Measurements from ENCODE around the gene SLC49A4. TPM values are rescaled to one million over a fixed set of nuclear protein-coding genes. Genes with fewer than 3 reads are reported as not detected.

The SLC49A4 gene
- total RNA-seq, 4 donors from 2014 or later = 9.7 to 26.9 (median 19.4) TPM

DNA sequence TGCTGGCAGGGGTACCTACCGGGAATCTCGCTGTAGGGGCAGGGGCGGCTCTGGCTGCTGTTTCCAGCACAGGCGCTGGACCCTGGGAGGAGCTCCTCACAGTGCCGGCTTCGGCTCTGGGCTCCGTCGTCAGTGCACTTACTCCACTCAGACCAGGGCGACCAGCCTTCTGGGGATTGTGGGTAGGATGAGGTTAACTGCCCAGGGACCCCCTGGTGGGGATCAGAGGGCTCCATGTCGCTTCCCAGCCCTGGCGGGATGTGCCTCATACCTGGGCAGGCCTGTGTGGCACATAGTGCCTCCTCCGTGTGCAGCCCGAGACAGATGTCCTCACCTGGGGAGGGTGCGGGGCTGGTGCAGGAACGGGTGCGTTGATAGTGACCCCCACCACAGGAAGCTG lies 117.0 kb downstream of the SLC49A4 start:
- intact Hi-C loops (cut with DNase I; ENCODE audit: low total_unique reads) = no loop called here
- no peaks in the 10 kb centered on the region for H3K9me3 ChIP-seq
- TF ChIP-seq, protein P1, sequence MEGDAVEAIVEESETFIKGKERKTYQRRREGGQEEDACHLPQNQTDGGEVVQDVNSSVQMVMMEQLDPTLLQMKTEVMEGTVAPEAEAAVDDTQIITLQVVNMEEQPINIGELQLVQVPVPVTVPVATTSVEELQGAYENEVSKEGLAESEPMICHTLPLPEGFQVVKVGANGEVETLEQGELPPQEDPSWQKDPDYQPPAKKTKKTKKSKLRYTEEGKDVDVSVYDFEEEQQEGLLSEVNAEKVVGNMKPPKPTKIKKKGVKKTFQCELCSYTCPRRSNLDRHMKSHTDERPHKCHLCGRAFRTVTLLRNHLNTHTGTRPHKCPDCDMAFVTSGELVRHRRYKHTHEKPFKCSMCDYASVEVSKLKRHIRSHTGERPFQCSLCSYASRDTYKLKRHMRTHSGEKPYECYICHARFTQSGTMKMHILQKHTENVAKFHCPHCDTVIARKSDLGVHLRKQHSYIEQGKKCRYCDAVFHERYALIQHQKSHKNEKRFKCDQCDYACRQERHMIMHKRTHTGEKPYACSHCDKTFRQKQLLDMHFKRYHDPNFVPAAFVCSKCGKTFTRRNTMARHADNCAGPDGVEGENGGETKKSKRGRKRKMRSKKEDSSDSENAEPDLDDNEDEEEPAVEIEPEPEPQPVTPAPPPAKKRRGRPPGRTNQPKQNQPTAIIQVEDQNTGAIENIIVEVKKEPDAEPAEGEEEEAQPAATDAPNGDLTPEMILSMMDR (IDR thresholded peaks at IDR 0.05) = no peak
- no peak for TF ChIP-seq POLR2A (IDR thresholded peaks at IDR 0.05)

DNA sequence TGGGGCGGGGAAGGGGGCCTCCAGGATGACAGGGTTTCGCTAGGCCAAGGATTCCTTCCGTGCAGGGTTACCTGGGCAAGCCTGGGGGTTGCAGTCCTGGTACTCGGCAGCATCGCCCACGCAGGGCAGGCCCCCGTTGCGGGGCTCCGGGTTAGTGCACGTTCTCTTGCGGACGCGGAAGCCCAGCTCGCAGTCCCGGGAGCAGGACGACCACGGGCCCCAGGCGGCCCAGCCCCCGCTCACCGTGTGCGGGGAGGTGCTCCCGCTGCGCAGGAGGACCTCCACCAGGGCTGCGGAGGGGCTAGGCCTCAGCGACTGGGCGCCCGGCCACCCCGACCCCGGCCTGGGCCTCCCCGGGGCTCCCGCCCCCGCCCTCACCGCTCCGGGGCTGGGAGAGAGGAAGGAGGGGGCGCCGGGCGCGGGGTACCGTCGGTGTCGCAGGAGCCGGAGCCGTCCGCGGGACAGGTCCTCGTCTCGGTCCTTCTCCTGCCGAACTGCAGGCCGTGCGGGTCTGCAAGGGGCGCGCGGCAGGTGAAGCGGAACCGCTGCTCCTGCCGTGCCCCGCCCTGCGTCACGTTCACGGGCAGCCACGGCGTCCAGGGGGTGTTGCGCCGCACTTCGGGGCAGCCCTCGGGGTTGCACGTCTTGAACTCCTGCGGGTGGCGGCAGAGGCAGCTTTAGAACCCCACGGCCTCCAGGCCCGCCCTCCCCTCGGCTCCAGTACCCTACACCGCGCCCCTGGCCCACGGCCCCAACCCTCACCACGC lies 118.1 kb downstream of the SLC49A4 start:
- TF ChIP-seq POLR2A (IDR thresholded peaks at IDR 0.05) = no peak
- TF ChIP-seq, protein P1 (IDR thresholded peaks at IDR 0.05) = no peak
- Histone ChIP-seq H3K4me3 (no peak overlapping the region), H3K4me1 (no peaks in the 10 kb centered on the region), H3K27ac (no peak overlapping the region), H3K27me3 (no peaks in the 10 kb centered on the region), H3K9me3 (no peaks in the 10 kb centered on the region), H3K36me3 (no peaks in the 10 kb centered on the region)
- DNase-seq = no peak
- intact Hi-C loops (cut with DNase I; ENCODE audit: low total_unique reads) = no loop called here

More for the DNA sequence above, 117.0 kb downstream of the SLC49A4 start:
- DNase-seq = no peak
- no peaks in the 10 kb centered on the region for H3K36me3 ChIP-seq
- H3K4me1 ChIP-seq = no peaks in the 10 kb centered on the region
- no peak overlapping the region for H3K4me3 ChIP-seq
- H3K27me3 ChIP-seq = no peaks in the 10 kb centered on the region
- no peak overlapping the region for H3K27ac ChIP-seq

DNA sequence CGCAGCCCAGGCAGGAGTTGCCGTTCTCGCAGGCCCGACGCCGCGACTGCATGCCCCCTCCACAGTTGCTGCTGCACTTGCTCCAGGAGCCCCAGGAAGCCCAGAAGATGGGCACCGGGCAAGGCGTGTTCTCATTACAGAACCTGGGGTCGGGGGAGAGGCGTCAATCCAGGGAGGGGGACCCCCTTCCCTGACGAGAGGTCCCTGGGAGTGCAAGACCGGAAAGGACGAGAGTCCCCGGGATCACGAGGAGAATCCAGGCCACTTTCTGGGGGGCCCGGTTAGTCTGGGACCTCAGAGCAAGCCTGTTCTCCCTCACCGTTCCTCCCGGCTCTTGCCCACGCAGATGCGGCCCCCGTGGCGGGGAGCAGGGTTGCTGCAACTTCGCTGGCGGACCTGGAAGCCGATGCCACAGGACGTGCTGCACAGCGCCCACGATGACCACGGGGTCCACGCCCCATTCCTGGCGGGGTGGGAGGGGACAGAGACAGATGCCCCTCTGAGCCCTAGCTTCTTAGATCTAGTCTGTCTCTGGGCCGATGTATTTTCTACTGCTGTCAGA lies 118.8 kb downstream of the SLC49A4 start:
- no peak for TF ChIP-seq POLR2A (IDR thresholded peaks at IDR 0.05)
- TF ChIP-seq, protein P1 (IDR thresholded peaks at IDR 0.05) = no peak
- Histone ChIP-seq H3K9me3 (no peaks in the 10 kb centered on the region), H3K36me3 (no peaks in the 10 kb centered on the region), H3K4me3 (no peak overlapping the region), H3K27me3 (no peaks in the 10 kb centered on the region), H3K27ac (no peak overlapping the region), H3K4me1 (no peaks in the 10 kb centered on the region)
- DNase-seq = no peak
- intact Hi-C loops (cut with DNase I; ENCODE audit: low total_unique reads) = no loop called here

DNA sequence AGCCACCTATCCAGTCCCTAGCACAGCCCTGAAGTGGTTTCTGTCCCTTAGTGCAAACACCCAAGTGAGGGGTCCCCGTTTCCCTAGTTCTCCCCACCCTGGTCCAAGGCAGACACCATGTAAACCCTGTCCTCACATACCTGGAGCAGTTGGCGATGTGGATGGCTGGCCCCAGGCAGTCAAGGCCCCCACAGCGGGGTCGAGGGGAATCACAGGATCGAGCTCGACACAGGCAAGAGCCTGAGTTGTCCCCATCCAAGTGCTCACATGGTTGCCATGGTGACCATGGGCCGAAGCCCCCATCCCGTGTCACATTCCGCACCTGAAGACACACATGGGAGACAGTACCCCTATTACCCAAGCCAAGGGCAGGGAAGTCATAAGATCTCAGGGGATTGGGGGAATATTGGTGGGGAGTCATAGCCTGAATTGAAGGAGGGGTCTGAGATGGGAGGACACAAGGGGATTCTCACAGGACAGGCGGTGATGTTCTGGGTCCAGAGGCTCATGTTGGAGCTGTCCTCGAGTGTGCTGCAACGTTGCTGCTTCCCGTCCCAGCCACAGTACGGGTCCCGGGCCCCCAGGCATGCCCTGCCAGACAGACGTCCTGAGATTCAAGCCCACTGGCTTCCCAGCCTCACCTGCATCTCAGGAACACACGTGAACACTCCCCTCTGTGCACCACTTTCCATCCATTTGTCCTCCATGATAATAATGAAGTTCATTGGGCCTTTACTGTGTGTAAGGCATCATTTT lies 120.6 kb downstream of the SLC49A4 start:
- H3K4me3 ChIP-seq = no peak overlapping the region
- H3K4me1 ChIP-seq = no peaks in the 10 kb centered on the region
- H3K9me3 ChIP-seq = no peaks in the 10 kb centered on the region
- no peak overlapping the region for H3K27ac ChIP-seq
- TF ChIP-seq POLR2A (IDR thresholded peaks at IDR 0.05) = no peak
- TF ChIP-seq, protein P1 (IDR thresholded peaks at IDR 0.05) = no peak
- no peaks in the 10 kb centered on the region for H3K27me3 ChIP-seq
- H3K36me3 ChIP-seq = no peaks in the 10 kb centered on the region
- DNase-seq = no peak
- intact Hi-C loops (cut with DNase I; ENCODE audit: low total_unique reads) = no loop called here

DNA sequence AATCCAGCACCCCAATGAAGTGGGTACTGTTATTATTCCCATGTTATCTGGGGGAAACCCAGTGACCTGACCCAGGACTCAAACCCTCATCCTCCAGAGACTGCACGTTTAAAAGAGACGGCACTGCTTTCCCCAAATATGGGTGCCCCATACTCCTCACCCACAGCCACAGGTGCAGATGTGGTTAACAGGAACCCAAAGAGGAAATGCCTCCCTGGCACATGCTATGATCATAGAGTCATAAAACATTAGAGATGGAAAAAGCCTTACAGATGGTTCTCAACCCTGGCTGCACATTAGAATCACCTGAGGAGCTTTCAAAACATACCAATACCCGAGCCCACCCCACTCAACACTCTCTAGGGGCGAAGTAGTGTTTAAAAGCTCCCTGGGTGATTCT lies 121.2 kb downstream of the SLC49A4 start:
- TF ChIP-seq POLR2A (IDR thresholded peaks at IDR 0.05) = no peak
- TF ChIP-seq, protein P1 (IDR thresholded peaks at IDR 0.05) = no peak
- H3K4me3 ChIP-seq = no peak overlapping the region
- intact Hi-C loops (cut with DNase I; ENCODE audit: low total_unique reads) = no loop called here
- H3K9me3 ChIP-seq = no peaks in the 10 kb centered on the region
- DNase-seq = no peak
- no peaks in the 10 kb centered on the region for H3K27me3 ChIP-seq
- H3K27ac ChIP-seq = no peak overlapping the region
- no peaks in the 10 kb centered on the region for H3K4me1 ChIP-seq
- no peaks in the 10 kb centered on the region for H3K36me3 ChIP-seq
